SK-N-SH (cell line): Measurements from ENCODE around the gene COL21A1. TPM values are rescaled to one million over a fixed set of nuclear protein-coding genes. Genes with fewer than 3 reads are reported as not detected.

Experiments used
- CTCF ChIA-PET: fragments of 300-600, 350-600 bp; formaldehyde crosslinking; extraction: SDS; loops from one replicate; lab custom pipeline; 2021; lab: Yijun Ruan, JAX
- POLR2A ChIA-PET: fragments of 350-600 bp; sonication (Branson Sonifier 250); formaldehyde crosslinking; extraction: SDS; loops from one replicate; lab custom pipeline; 2020; ENCODE audit warnings: antibody characterized with exemption, inconsistent platforms; lab: Yijun Ruan, JAX
- DNase-seq: peaks from one replicate; pipeline ENCODE4 v3.0.0; 2012
- H2AFZ ChIP-seq: fragments of 200-600 bp; sonication (generic); 2 replicates; pipeline ENCODE4 v1.8.1; 2016; ENCODE audit warnings: antibody characterized with exemption, mild to moderate bottlenecking, low read depth
- H3F3A ChIP-seq: fragments of 200-600 bp; sonication (generic); replicated peaks from 2 replicates; pipeline ENCODE3; 2016; ENCODE audit warnings: antibody characterized with exemption, mild to moderate bottlenecking; ENCODE audit not compliant: insufficient read depth
- H3K27ac ChIP-seq, 2 experiments: fragments of 200-500 bp in 1 of 2; fragments of 200-600 bp in 1 of 2; sonication (Bioruptor generic) in 1 of 2; sonication (generic), shearing (Covaris generic) in 1 of 2; 2 replicates each; pipeline versions ENCODE4 v1.5.1 to v1.6.1; 2014 to 2016; ENCODE audit warnings: low read depth in 2 of 2, inconsistent platforms in 1 of 2, low read length in 1 of 2, mild to moderate bottlenecking in 1 of 2, mixed read lengths in 1 of 2
- H3K27me3 ChIP-seq: fragments of 200-600 bp; sonication (generic), shearing (Covaris generic); 2 replicates; pipeline ENCODE4 v1.6.1; 2016; ENCODE audit warnings: mixed run types; ENCODE audit not compliant: insufficient read depth
- H3K36me3 ChIP-seq, 2 experiments: fragments of 200-500 bp in 1 of 2; fragments of 200-600 bp in 1 of 2; sonication (Bioruptor generic) in 1 of 2; sonication (generic) in 1 of 2; replicated peaks in 1 of 2; 2 replicates each; pipeline versions ENCODE3 to v1.5.1; 2014 to 2016; ENCODE audit warnings: low read length in 1 of 2, mild to moderate bottlenecking in 1 of 2; ENCODE audit not compliant: insufficient read depth in 2 of 2, control insufficient read depth in 1 of 2
- H3K4me1 ChIP-seq, 2 experiments: fragments of 200-500 bp in 1 of 2; fragments of 200-600 bp in 1 of 2; sonication (Bioruptor generic) in 1 of 2; sonication (generic), shearing (Covaris generic) in 1 of 2; 2 replicates each; pipeline versions ENCODE4 v1.5.1 to v1.6.1; 2014 to 2016; ENCODE audit warnings: low read depth in 1 of 2, low read length in 1 of 2, mixed run types in 1 of 2; ENCODE audit not compliant: insufficient read depth in 2 of 2, control insufficient read depth in 1 of 2
- H3K4me2 ChIP-seq: fragments of 200-600 bp; sonication (generic), shearing (Covaris generic); 2 replicates; pipeline ENCODE4 v1.6.1; 2017; ENCODE audit warnings: mixed run types
- H3K4me3 ChIP-seq, 2 experiments: fragments of 200-500 bp in 1 of 2; fragments of 200-600 bp in 1 of 2; sonication (Bioruptor generic) in 1 of 2; sonication (generic), shearing (Covaris generic) in 1 of 2; 2 replicates each; pipeline versions ENCODE4 v1.5.1 to v1.8.1; 2014 to 2016; ENCODE audit warnings: low read depth in 2 of 2, inconsistent platforms in 1 of 2, low read length in 1 of 2, mild to moderate bottlenecking in 1 of 2, mixed read lengths in 1 of 2, moderate library complexity in 1 of 2
- H3K79me2 ChIP-seq: fragments of 200-600 bp; sonication (generic); 2 replicates; pipeline ENCODE4 v1.8.1; 2017; ENCODE audit warnings: mild to moderate bottlenecking; ENCODE audit not compliant: insufficient read depth
- H3K9ac ChIP-seq: fragments of 200-600 bp; sonication (generic); 2 replicates; pipeline ENCODE4 v1.6.1; 2017; ENCODE audit warnings: mixed run types
- H3K9me2 ChIP-seq: fragments of 200-600 bp; sonication (generic); 2 replicates; pipeline ENCODE4 v1.6.1; 2017; ENCODE audit warnings: mixed run types
- H3K9me3 ChIP-seq: fragments of 200-600 bp; sonication (generic); 2 replicates; pipeline ENCODE4 v1.6.1; 2017; ENCODE audit warnings: mixed run types, mild to moderate bottlenecking, moderate library complexity
- H4K20me1 ChIP-seq: fragments of 200-600 bp; sonication (generic); 2 replicates; pipeline ENCODE4 v1.6.1; 2017; ENCODE audit warnings: mild to moderate bottlenecking, mixed run types; ENCODE audit not compliant: insufficient read depth
- FOSL2 ChIP-seq: IDR thresholded peaks from 2 replicates; pipeline ENCODE4 v1.4.0; 2012; ENCODE audit warnings: low read depth, mild to moderate bottlenecking, moderate library complexity, borderline replicate concordance
- FOXM1 ChIP-seq: IDR thresholded peaks from 2 replicates; pipeline ENCODE4 v1.4.0; 2012; ENCODE audit warnings: low read depth, mild to moderate bottlenecking
- GABPA ChIP-seq: IDR thresholded peaks from 2 replicates; pipeline ENCODE4 v1.4.0; 2012; ENCODE audit warnings: low read depth, mild to moderate bottlenecking
- IRF3 ChIP-seq: fragments of 150-350 bp; IDR thresholded peaks from 2 replicates; pipeline ENCODE4 v1.6.1; 2016; ENCODE audit warnings: mild to moderate bottlenecking, low read depth, low read length
- JUND ChIP-seq: IDR thresholded peaks from 2 replicates; pipeline ENCODE4 v1.4.0; 2012
- MXI1 ChIP-seq: IDR thresholded peaks from 2 replicates; pipeline ENCODE4 v1.6.1; 2012; ENCODE audit warnings: mild to moderate bottlenecking, low read depth, low read length, improper control_type of control experiment
- NFIC ChIP-seq: IDR thresholded peaks from 2 replicates; pipeline ENCODE4 v1.4.0; 2012; ENCODE audit warnings: borderline replicate concordance
- RAD21 ChIP-seq: IDR thresholded peaks from 2 replicates; pipeline ENCODE4 v1.6.1; 2012; ENCODE audit warnings: mild to moderate bottlenecking, low read length
- RCOR1 ChIP-seq: fragments of 150-350 bp; IDR thresholded peaks from 2 replicates; pipeline ENCODE4 v1.6.1; 2017; ENCODE audit warnings: antibody characterized with exemption, low read length
- REST ChIP-seq: IDR thresholded peaks from 2 replicates; pipeline ENCODE4 v1.6.1; 2012; ENCODE audit warnings: mild to moderate bottlenecking, low read depth, low read length, moderate library complexity
- RFX5 ChIP-seq: IDR thresholded peaks from 2 replicates; pipeline ENCODE4 v1.6.1; 2012; ENCODE audit warnings: mild to moderate bottlenecking, improper control_type of control experiment, low read length
- TCF12 ChIP-seq: IDR thresholded peaks from 2 replicates; pipeline ENCODE4 v1.4.0; 2012
- TEAD4 ChIP-seq: IDR thresholded peaks from 2 replicates; pipeline ENCODE4 v1.4.0; 2012; ENCODE audit warnings: mild to moderate bottlenecking, borderline replicate concordance; ENCODE audit not compliant: insufficient read depth
- WGBS: methylation state at CpG from one replicate; pipeline ENCODE4 v1.1.6; 2017; ENCODE audit warnings: low lambda C conversion rate; 5-methylcytosine and 5-hydroxymethylcytosine counted together
- polyA plus RNA-seq, 3 experiments: library from polyadenylated mRNA; depleted of rRNA; stranded (reverse); fragments of >200 nt; gene quantifications; 2 replicates each; pipeline ENCODE4 v1.2.3, GENCODE V29; 2012

The COL21A1 gene
- polyA plus RNA-seq, 1 of the 3 experiments (the other 2 are of a cell fraction): 0.07 TPM

GRCh38 chr6:56244528-56245253, 2.7 kb downstream of the COL21A1 start:
- DNase-seq: no peak
- ChIA-PET POLR2A (no interaction called here), CTCF (interaction anchor here (1.0 kb wide), 1 partner anchor 12 kb away, joined by 4 read pairs; no protein-coding TSS in a partner anchor)

More at GRCh38 chr6:56244528-56245253, 2.7 kb downstream of the COL21A1 start:
- Histone ChIP-seq H3K9me3 (no peaks in the 10 kb centered on the region), H3K9ac (no peak overlapping the region), H3K4me1 (no peaks in the 10 kb centered on the region; a peak in 1 of 4 replicates), H3K27ac (no peak overlapping the region), H3K4me3 (no peak overlapping the region), H4K20me1 (no peaks in the 10 kb centered on the region), H3K4me2 (no peak overlapping the region), H3K36me3 (no peaks in the 10 kb centered on the region), H3K9me2 (no peaks in the 10 kb centered on the region)
- WGBS: 67% methylated on average over 3 of the region's 3 CpGs
- TF ChIP-seq FOXM1 (no peak), REST (no peak), TCF12 (no peak), RCOR1 (no peak), FOSL2 (no peak), RAD21 (no peak), TEAD4 (no peak), JUND (no peak), MXI1 (no peak), NFIC (no peak), RFX5 (no peak), GABPA (no peak), IRF3 (no peak)
- TF ChIP-seq, all 33 proteins: peak for 0
- Histone ChIP-seq H3F3A (no peaks in the 10 kb centered on the region), H2AFZ (no peak overlapping the region), H3K27me3 (peaks cover 12% of the 10 kb centered on the region; the same call in 1 of the 2 replicates), H3K79me2 (no peaks in the 10 kb centered on the region)
